Stimulated activated effector memory CD8-positive, alpha-beta T cell treated with anti-CD3 and anti-CD28 coated beads, Interleukin-12 subunit alpha, Interleukin-12 subunit beta, amount 100 ng/mL, for 72 hours (primary cell): ENCODE data around the gene DHRSX.
"Not testable (repeated sequence)": the region's sequence is repeated elsewhere in the genome, so short reads cannot be mapped to it uniquely, and the experiment has no call there.

Experiments used
- ATAC-seq: fragments of 150-1000 bp; cut with Tn5 transposase; 2 replicates; pipeline ENCODE4 v1.10.0; 2021
- DNase-seq, 2 donors: peaks; one replicate each; pipeline ENCODE4 v3.0.0; 2021 to 2022; ENCODE audit warnings: low spot score in 2 of 2
- H3K27ac Mint-ChIP-seq: one replicate; pipeline ENCODE4 v1.8.0; 2022; ENCODE audit warnings: mild to moderate bottlenecking, mixed read lengths
- H3K36me3 Mint-ChIP-seq: one replicate; pipeline ENCODE4 v1.8.0; 2022; ENCODE audit warnings: mild to moderate bottlenecking, mixed read lengths
- H3K4me1 Mint-ChIP-seq: one replicate; pipeline ENCODE4 v1.8.0; 2022; ENCODE audit warnings: mixed read lengths
- H3K4me3 Mint-ChIP-seq: one replicate; pipeline ENCODE4 v1.8.0; 2022; ENCODE audit warnings: mild to moderate bottlenecking, mixed read lengths
- H3K9me3 Mint-ChIP-seq: one replicate; pipeline ENCODE4 v1.8.0; 2022; ENCODE audit warnings: mixed read lengths

Gene DHRSX

GRCh38 chrX:2533424-2533823 is 32.6 kb upstream of the DHRSX start:
- Mint-ChIP-seq H3K9me3 (no peaks in the 10 kb centered on the region), H3K4me3 (no peak overlapping the region)
- ATAC-seq = no peak

GRCh38 chrX:2526390-2526789 is 25.6 kb upstream of the DHRSX start:
- Mint-ChIP-seq H3K27ac (no peak overlapping the region), H3K4me1 (no peaks in the 10 kb centered on the region), H3K4me3 (no peak overlapping the region), H3K9me3 (no peaks in the 10 kb centered on the region), H3K36me3 (no peaks in the 10 kb centered on the region)
- DNase-seq (no peak), ATAC-seq (no peak)

More at GRCh38 chrX:2533424-2533823, 32.6 kb upstream of the DHRSX start:
- Mint-ChIP-seq H3K27ac (no peak overlapping the region), H3K4me1 (no peaks in the 10 kb centered on the region), H3K36me3 (no peaks in the 10 kb centered on the region)
- DNase-seq = no peak

- Mint-ChIP-seq H3K9me3 (no peaks in the 10 kb centered on the region), H3K36me3 (no peaks in the 10 kb centered on the region), H3K27ac (no peak overlapping the region), H3K4me3 (no peak overlapping the region), H3K4me1 (no peaks in the 10 kb centered on the region)
- no peak for DNase-seq
- ATAC-seq = no peak
These were observed 23.1 kb upstream of the DHRSX start for GRCh38 chrX:2523911-2524310.

- ATAC-seq (no peak), DNase-seq (no peak)
- H3K9me3 Mint-ChIP-seq = no peaks in the 10 kb centered on the region
- no peak overlapping the region for H3K27ac Mint-ChIP-seq
- no peak overlapping the region for H3K4me3 Mint-ChIP-seq
- H3K36me3 Mint-ChIP-seq = no peaks in the 10 kb centered on the region
- H3K4me1 Mint-ChIP-seq = peaks cover 4% of the 10 kb centered on the region
These were observed 21.2 kb upstream of the DHRSX start for GRCh38 chrX:2521927-2522386.

GRCh38 chrX:2521092-2521926 is 20.5 kb upstream of the DHRSX start:
- no peak for ATAC-seq
- peaks cover 4% of the 10 kb centered on the region for H3K4me1 Mint-ChIP-seq
- H3K36me3 Mint-ChIP-seq = no peaks in the 10 kb centered on the region
- no peak for DNase-seq
- H3K4me3 Mint-ChIP-seq = no peak overlapping the region
- H3K9me3 Mint-ChIP-seq = no peaks in the 10 kb centered on the region
- H3K27ac Mint-ChIP-seq = no peak overlapping the region

- no peak for ATAC-seq
- Mint-ChIP-seq H3K4me3 (no peak overlapping the region), H3K36me3 (no peaks in the 10 kb centered on the region), H3K4me1 (peaks cover 4% of the 10 kb centered on the region), H3K9me3 (no peaks in the 10 kb centered on the region), H3K27ac (no peak overlapping the region)
- DNase-seq = no peak
These were observed 19.8 kb upstream of the DHRSX start for GRCh38 chrX:2520539-2520938.

GRCh38 chrX:2519638-2520037 is 18.9 kb upstream of the DHRSX start:
- not testable (repeated sequence) for H3K27ac Mint-ChIP-seq, H3K4me1 Mint-ChIP-seq, H3K36me3 Mint-ChIP-seq, DNase-seq, H3K9me3 Mint-ChIP-seq, H3K4me3 Mint-ChIP-seq, ATAC-seq

GRCh38 chrX:2517055-2517454 is 16.3 kb upstream of the DHRSX start:
- ATAC-seq = no peak

GRCh38 chrX:2516623-2517022 is 15.8 kb upstream of the DHRSX start:
- no peak overlapping the region for H3K27ac Mint-ChIP-seq
- H3K4me3 Mint-ChIP-seq = no peak overlapping the region
- peaks cover 4% of the 10 kb centered on the region for H3K4me1 Mint-ChIP-seq
- no peaks in the 10 kb centered on the region for H3K9me3 Mint-ChIP-seq
- no peak for DNase-seq
- no peaks in the 10 kb centered on the region for H3K36me3 Mint-ChIP-seq
- no peak for ATAC-seq

More at GRCh38 chrX:2517055-2517454, 16.3 kb upstream of the DHRSX start:
- Mint-ChIP-seq H3K27ac (no peak overlapping the region), H3K9me3 (no peaks in the 10 kb centered on the region), H3K36me3 (no peaks in the 10 kb centered on the region), H3K4me1 (peaks cover 4% of the 10 kb centered on the region), H3K4me3 (no peak overlapping the region)
- DNase-seq = no peak

GRCh38 chrX:2514131-2514530 is 13.4 kb upstream of the DHRSX start:
- Mint-ChIP-seq H3K36me3 (no peaks in the 10 kb centered on the region), H3K4me3 (no peak overlapping the region), H3K4me1 (peaks cover 4% of the 10 kb centered on the region), H3K9me3 (no peaks in the 10 kb centered on the region), H3K27ac (no peak overlapping the region)
- no peak for DNase-seq
- ATAC-seq = no peak

GRCh38 chrX:2513121-2513664 is 12.4 kb upstream of the DHRSX start:
- Mint-ChIP-seq H3K27ac (no peak overlapping the region), H3K4me1 (peaks cover 4% of the 10 kb centered on the region), H3K4me3 (no peak overlapping the region), H3K9me3 (no peaks in the 10 kb centered on the region), H3K36me3 (no peaks in the 10 kb centered on the region)
- ATAC-seq = no peak
- no peak for DNase-seq

GRCh38 chrX:2512501-2512900 is 11.7 kb upstream of the DHRSX start:
- H3K4me1 Mint-ChIP-seq = no peaks in the 10 kb centered on the region
- DNase-seq (no peak), ATAC-seq (no peak)
- no peaks in the 10 kb centered on the region for H3K36me3 Mint-ChIP-seq
- no peaks in the 10 kb centered on the region for H3K9me3 Mint-ChIP-seq
- H3K4me3 Mint-ChIP-seq = no peak overlapping the region
- H3K27ac Mint-ChIP-seq = no peak overlapping the region

- Mint-ChIP-seq H3K4me1 (no peaks in the 10 kb centered on the region), H3K36me3 (no peaks in the 10 kb centered on the region), H3K27ac (peak overlapping the region; percentile 20), H3K4me3 (no peak overlapping the region), H3K9me3 (no peaks in the 10 kb centered on the region)
- DNase-seq = no peak
- no peak for ATAC-seq
These were observed 10.6 kb upstream of the DHRSX start for GRCh38 chrX:2511326-2511725.

GRCh38 chrX:2508648-2509335 is 8.0 kb upstream of the DHRSX start:
- Mint-ChIP-seq H3K9me3 (no peaks in the 10 kb centered on the region), H3K4me1 (no peaks in the 10 kb centered on the region), H3K4me3 (no peak overlapping the region), H3K36me3 (no peaks in the 10 kb centered on the region), H3K27ac (no peak overlapping the region)
- ATAC-seq (no peak), DNase-seq (no peak)

- Mint-ChIP-seq H3K4me1 (no peaks in the 10 kb centered on the region), H3K27ac (no peak overlapping the region), H3K4me3 (no peak overlapping the region), H3K36me3 (no peaks in the 10 kb centered on the region), H3K9me3 (no peaks in the 10 kb centered on the region)
- ATAC-seq (no peak), DNase-seq (no peak)
These were observed 7.3 kb upstream of the DHRSX start for GRCh38 chrX:2507904-2508627.
